ENCODE data around the gene FRMD8. TPM values are rescaled to one million over a fixed set of nuclear protein-coding genes. Genes with fewer than 3 reads are reported as not detected.

Gene FRMD8
- total and polyA plus RNA-seq, 9 of the 15 experiments (the other 6 are each of a cell fraction or from before 2014, with no cell fraction given), result 4.5 to 54.5 (median 15.8) TPM

DNA sequence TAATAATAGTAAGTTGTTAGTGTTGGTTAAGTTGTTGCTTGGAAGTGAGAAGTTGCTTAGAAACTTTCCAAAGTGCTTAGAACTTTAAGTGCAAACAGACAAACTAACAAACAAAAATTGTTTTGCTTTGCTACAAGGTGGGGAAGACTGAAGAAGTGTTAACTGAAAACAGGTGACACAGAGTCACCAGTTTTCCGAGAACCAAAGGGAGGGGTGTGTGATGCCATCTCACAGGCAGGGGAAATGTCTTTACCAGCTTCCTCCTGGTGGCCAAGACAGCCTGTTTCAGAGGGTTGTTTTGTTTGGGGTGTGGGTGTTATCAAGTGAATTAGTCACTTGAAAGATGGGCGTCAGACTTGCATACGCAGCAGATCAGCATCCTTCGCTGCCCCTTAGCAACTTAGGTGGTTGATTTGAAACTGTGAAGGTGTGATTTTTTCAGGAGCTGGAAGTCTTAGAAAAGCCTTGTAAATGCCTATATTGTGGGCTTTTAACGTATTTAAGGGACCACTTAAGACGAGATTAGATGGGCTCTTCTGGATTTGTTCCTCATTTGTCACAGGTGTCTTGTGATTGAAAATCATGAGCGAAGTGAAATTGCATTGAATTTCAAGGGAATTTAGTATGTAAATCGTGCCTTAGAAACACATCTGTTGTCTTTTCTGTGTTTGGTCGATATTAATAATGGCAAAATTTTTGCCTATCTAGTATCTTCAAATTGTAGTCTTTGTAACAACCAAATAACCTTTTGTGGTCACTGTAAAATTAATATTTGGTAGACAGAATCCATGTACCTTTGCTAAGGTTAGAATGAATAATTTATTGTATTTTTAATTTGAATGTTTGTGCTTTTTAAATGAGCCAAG lies 38.9 kb downstream of the FRMD8 start (continued):
- TF ChIP-seq, protein P1, sequence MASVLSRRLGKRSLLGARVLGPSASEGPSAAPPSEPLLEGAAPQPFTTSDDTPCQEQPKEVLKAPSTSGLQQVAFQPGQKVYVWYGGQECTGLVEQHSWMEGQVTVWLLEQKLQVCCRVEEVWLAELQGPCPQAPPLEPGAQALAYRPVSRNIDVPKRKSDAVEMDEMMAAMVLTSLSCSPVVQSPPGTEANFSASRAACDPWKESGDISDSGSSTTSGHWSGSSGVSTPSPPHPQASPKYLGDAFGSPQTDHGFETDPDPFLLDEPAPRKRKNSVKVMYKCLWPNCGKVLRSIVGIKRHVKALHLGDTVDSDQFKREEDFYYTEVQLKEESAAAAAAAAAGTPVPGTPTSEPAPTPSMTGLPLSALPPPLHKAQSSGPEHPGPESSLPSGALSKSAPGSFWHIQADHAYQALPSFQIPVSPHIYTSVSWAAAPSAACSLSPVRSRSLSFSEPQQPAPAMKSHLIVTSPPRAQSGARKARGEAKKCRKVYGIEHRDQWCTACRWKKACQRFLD (CRISPR knock-in tag; IDR thresholded peaks at IDR 0.05), result no peak
- TF ChIP-seq ZMIZ1 (IDR thresholded peaks at IDR 0.05; ENCODE audit: low read depth in 2 of 2, low read length in 2 of 2) (no peak; a peak in 1 of 4 replicates), NFIX (CRISPR knock-in tag; IDR thresholded peaks at IDR 0.05; ENCODE audit: low read depth) (no peak), GABPB2 (CRISPR knock-in tag; conservative IDR thresholded peaks at IDR 0.05) (peak; percentile 62; the same call in 1 of the 2 replicates), SMAD4 (CRISPR knock-in tag; conservative IDR thresholded peaks at IDR 0.05) (0 out of 2 replicates have a peak, but pooled peaks have one; percentile 32), ADNP (tag; IDR thresholded peaks at IDR 0.05) (no peak), PCBP2 (IDR thresholded peaks at IDR 0.05; ENCODE audit: low read depth, low read length, poor library complexity, severe bottlenecking) (no peak), SP2 (IDR thresholded peaks at IDR 0.05; ENCODE audit: extremely low read depth, low read depth, low read length, poor library complexity, severe bottlenecking) (no peak), ZNF696 (CRISPR knock-in tag; conservative IDR thresholded peaks at IDR 0.05) (no peak; the same call in 1 of the 2 replicates), ATF6 (CRISPR knock-in tag; IDR thresholded peaks at IDR 0.05) (no peak), GATAD2A (IDR thresholded peaks at IDR 0.05) (no peak), ZBTB26 (CRISPR knock-in tag; IDR thresholded peaks at IDR 0.05) (peak; percentile 88; the same call in 1 of the 2 replicates), FOSL1 (tag; conservative IDR thresholded peaks at IDR 0.05) (no peak), SMAD2 (IDR thresholded peaks at IDR 0.05; ENCODE audit: low read depth, low read length) (no peak)
- TF ChIP-seq, protein P2, sequence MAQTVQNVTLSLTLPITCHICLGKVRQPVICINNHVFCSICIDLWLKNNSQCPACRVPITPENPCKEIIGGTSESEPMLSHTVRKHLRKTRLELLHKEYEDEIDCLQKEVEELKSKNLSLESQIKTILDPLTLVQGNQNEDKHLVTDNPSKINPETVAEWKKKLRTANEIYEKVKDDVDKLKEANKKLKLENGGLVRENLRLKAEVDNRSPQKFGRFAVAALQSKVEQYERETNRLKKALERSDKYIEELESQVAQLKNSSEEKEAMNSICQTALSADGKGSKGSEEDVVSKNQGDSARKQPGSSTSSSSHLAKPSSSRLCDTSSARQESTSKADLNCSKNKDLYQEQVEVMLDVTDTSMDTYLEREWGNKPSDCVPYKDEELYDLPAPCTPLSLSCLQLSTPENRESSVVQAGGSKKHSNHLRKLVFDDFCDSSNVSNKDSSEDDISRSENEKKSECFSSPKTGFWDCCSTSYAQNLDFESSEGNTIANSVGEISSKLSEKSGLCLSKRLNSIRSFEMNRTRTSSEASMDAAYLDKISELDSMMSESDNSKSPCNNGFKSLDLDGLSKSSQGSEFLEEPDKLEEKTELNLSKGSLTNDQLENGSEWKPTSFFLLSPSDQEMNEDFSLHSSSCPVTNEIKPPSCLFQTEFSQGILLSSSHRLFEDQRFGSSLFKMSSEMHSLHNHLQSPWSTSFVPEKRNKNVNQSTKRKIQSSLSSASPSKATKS (CRISPR knock-in tag; IDR thresholded peaks at IDR 0.05), result no peak

Data from K562 (cell line).